ENCODE measurements around the gene ADAM22.

- TF ChIP-seq ZNF248 (tag by site-specific recombination; IDR thresholded peaks at IDR 0.05): no peak
- TF ChIP-seq TRIM28 (IDR thresholded peaks at IDR 0.05; ENCODE audit: borderline replicate concordance, low read length): no peak
- no peak for TF ChIP-seq CTCF (tag by site-specific recombination; IDR thresholded peaks at IDR 0.05)
- TF ChIP-seq ZNF48 (tag by site-specific recombination; IDR thresholded peaks at IDR 0.05): no peak
- no peak for TF ChIP-seq ZNF76 (tag by site-specific recombination; IDR thresholded peaks at IDR 0.05; ENCODE audit: borderline replicate concordance, low read depth)
- no peak for TF ChIP-seq ATF2 (tag by site-specific recombination; IDR thresholded peaks at IDR 0.05; ENCODE audit: low read depth)
- TF ChIP-seq ZNF121 (tag by site-specific recombination; IDR thresholded peaks at IDR 0.05): no peak
Observed at GRCh38 chr7:87944547-87944946, 10.5 kb downstream of the ADAM22 start.

All from HEK293 (cell line).